Myocyte (in vitro differentiated cells): ENCODE results near the gene TSC22D3. TPM values are rescaled to one million over a fixed set of nuclear protein-coding genes. Genes with fewer than 3 reads are reported as not detected.

ENCODE experiments used
- DNase-seq: peaks from one replicate; pipeline ENCODE4 v3.0.0-alpha.2; 2012; ENCODE audit warnings: low read depth
- total RNA-seq: library from RNA; depleted of rRNA; stranded (reverse); fragments of >200 nt; gene quantifications from 2 replicates; pipeline ENCODE4 v1.2.3, GENCODE V29; 2014

TSC22D3 gene
- total RNA-seq, 1 donor from 2014 or later, result 57.1 TPM

DNA sequence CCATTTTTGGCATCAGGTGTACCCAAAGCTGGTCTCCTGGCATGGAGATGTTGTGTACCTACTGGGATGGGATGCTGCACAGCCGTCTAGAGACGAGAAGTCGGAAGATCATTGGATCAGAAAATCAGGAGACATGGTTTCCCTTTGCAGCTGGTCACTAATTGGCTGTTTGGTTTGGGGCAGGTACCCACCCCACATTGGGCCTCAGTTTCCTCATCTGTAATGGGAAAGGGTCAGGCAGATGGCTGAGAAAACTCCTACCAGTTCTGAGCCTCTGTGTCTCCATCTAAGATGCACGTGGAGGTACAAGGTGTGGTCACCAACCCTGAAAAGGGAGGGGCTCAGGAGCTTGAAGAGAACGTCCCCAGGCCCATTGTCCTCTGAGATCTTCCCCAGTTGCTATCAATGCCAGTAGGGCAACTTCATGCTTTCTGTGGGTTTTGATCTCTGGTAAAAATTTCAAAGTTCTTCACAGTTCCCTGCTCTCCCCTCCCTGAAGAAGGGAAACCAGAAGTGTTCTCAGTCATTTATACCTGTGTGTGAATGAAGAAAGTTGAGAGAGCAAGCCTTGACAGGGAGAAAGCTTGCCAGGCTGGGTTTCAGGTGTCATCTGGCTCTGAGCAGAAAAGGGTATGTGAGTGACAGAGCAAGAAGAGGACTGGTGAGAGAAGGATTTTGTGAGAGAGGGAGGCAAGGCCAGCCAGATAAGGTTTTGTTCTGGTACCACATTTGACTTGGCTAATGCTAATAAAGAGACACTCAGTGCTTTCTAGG lies 15.1 kb downstream of the TSC22D3 start:
- DNase-seq, result no peak

DNA sequence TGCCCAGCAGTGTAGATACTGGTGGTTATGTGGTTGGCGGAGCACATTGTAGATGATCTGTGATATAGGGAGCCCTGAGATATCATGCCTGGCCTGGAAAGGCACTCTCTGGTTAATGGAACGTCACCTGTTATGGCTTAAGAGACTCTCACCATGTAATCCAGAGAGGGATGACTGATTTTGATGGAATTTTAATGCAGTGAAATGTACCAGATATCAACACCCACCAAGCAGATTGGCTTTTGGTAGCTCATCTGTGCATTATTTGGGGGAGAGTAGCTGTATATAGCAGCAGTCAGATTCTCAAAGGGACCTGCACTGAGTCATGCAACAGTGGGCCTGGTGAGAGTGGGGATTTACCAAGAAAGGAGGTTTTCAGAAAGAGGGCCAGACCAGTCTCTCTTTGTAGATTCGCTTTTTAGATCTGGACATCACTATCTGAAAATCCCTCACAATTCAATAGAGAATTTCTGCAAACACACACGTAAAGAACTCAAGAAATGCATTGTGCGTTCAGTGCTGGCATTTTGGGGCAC lies 17.3 kb downstream of the TSC22D3 start:
- DNase-seq, result no peak

DNA sequence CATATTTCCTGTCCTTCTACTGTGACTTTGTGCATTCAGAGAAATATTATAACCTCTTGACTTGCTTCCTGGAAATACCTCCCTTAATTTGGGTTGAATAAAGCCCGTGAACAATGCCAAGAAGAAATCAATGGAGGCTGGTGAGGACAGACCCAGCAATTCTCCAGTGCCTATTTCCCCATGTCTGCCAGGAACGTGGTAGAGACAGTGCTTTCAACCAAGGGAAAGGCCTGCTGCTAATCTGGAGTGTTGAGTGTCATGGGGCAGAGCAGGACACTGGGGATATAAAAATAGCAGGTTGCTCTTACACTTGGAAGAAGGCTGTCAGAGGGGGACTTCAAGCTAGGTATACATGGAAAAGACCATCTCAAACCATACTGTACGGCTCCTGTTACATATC lies 19.9 kb downstream of the TSC22D3 start:
- peak; percentile 35 for DNase-seq

DNA sequence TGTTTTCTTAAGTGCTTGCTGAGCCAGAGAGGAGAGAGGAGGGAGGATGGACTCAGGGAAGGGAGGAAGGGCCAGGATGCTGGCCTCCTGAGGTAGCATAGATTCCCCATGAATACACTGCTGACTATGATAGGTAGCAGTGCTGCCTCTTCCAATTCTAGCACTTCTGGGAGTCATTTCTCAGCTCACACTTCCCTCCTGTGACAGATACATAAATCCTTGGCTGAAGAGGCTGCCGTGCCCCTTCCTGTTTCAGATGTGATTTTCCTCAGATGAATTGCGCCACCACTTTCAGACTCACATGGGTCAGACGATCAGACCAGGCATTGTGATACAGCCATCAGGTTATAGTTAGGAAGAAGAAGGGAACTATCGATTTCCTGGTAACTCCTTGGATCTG lies 22.4 kb downstream of the TSC22D3 start:
- DNase-seq, result no peak

DNA sequence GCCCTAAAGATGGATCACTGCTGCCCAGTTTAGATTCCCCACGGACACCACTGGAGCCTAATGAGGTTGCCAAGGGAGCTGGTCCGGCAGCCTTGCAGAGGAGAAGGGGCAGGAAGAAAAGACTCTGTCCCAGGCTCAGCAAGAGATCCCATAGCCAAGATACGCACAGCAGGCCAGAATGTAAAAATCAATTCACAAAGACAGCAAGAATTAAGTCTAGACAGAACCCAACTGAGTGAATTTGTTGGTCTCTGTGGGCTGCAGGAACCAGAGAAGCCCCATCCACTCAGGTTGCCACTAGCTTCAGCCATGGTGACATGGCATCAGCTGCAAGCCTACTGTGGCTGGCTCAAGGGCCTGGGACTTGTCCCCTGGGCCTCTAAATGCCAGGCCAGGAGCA lies 22.9 kb downstream of the TSC22D3 start:
- DNase-seq, result no peak

DNA sequence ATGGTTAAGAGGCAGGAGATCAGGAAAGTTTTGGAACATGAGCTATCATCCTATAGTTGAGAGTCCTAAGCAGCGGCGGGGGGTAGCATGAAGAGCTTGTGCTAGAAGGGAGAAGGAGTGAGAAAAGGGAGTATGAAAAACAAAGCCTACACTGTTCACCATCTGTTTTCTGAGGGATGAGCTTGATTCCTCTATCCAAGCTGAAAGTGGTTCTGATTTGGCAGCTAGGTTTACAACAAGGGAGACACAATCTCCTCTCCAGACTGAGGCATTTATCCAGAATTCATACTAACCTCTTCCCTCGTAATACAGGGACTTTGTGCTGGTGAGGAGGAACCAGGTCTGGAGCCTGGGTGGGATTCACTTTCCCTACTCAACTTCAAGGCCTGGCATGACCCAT lies 23.5 kb downstream of the TSC22D3 start:
- no peak for DNase-seq

DNA sequence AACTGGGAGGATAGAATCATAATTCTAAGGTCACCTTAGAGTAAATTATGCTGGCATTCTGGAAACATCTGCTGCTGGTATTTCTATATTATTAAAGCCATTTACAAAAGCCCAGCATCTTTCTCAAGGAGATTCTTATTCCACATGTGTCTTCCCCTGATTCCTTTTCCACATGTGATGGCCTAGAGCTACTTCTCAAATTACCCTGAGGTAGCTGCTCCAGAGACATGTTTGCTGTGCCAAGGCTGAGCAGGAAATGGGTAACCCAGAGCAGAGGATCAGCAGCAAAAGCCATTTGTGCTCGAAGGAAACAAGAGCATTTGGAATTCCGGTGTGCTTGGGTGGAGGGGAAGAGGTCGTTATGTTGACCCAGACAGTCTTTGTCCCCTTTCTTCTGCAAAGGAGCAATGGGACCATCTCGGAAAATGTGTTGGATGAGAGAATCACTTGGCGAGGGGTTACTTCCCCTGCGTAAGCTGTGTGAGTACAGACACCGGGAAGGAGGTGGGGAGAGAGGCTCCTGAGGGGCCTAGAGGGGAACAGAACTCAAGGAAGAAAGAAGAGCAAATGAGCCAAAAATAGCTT lies 24.6 kb downstream of the TSC22D3 start:
- DNase-seq, result no peak

DNA sequence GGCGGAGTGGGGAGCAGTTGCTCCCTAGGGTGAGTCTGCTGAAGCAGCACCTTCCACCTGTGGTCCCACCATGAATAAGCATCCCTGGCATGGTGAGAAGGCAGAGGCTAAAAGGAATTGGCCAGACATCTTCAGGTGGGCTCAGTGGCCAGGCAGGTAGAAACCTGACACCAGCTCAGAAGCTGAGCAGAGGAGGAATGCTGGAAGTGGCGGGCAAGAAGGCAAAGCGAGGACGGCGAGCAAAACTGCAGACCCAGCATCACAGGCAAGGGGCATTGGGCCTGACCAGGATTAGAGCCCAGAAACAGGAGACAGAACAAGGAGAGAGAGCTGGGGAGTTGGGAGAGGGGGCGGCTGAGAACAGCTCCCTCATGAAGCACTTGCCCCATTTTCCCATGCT lies 25.3 kb downstream of the TSC22D3 start:
- no peak for DNase-seq

DNA sequence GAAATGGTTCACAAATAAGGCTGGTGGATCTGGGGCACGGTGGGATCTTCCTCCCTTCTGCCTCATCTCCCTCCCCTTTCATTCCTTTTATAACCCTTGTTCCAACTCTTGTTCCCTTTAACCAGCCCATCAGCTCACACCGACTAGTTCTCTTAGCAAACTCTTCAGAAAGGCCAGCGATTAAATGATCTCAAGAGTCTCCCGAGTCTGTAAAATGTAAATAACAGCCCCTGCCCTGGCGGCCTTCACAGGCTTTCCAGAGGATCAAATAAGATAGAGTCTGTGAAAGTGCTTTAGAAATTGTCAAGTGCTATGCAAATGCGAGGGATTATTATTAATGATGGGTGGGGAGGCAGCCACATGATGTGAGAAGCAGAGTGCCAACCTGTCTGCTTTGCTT lies 27.1 kb downstream of the TSC22D3 start:
- no peak for DNase-seq

DNA sequence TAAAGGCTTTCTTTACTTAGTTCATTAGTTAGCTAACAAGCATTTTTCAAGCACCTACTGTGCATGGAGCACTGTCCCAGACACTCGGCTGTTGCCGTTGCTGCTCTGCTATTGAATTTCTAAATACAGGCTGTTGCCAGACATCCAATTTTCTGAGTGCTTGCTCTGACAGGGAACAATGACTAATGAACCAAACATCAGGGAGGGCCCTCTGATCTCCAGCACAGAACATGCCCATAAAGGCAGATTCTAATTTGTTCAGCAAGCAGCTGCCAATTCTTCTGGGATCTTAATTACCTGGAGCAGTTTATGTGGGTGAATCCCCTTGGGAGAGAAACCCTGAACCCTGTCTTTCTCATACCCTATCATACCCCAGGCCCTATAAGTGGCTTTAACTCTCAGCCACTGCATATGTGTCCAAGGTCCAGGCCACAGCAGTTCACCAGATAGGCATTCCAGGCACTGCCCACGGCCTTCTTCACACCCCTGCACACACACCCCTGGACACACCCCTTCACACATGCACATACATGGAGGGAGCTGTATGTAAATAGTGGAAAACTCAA lies 27.9 kb downstream of the TSC22D3 start:
- DNase-seq, result peak; percentile 72

DNA sequence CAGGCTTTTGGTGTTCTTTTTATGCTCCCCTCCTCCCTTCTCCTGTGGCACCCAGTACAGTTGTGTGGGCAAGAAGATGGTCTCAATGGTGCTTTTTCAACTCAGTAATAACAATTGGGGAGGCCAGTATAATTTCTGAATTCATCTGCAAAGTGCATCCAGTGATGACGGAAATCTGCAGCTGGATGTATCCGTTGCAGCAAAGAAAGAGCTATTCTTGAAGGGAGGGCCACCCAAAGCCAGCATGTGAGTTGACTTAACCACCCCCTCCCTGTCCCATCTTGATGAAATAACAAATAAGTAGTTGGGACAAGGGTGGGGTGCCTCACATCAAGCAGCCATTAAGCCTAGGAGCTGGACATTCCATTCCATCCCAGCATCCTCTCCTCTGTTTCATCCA lies 30.7 kb downstream of the TSC22D3 start:
- no peak for DNase-seq

DNA sequence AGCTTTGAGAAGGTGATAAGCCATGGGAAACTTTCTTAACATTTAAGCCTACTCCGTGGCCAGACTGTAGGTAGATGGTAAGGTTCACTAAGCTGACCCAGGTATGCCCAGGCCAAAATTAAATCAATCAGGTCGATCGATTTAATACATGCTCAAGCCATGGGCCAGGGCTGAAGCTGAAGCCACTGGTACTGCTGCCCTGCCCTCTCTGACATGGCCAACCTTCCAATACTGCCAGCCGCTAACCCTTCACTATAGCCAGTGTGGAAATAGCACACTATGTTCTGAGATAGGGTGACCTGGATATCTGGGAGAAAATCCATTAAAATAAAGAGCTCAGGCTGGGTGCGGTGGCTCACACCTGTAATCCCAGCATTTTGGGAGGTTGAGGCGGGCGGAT lies 31.6 kb downstream of the TSC22D3 start:
- DNase-seq, result no peak

DNA sequence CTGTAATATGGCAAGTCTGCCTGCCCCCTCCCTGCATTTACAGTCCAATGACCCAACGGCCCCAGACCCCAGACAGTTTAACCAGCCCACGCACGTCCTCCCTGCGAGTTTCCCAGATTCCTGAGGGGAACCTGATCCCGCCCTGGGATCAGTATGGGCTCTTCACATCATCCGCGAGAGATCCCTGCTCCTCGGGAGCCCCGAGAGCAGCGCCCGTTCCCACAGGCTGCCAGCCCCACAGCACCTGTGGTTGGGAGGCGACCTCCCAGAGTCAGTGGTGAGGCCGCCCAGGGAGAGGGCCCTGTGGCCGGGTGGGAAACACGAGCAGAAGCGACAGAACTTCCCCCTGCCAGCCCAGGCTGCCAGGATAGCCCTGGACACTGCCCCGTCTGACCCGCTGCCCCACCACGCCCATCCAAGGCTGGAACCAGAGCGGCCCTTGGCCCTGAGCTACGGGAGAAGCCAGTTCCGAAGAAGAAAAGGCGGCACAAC lies 32.8 kb downstream of the TSC22D3 start:
- peak; percentile 48 for DNase-seq

DNA sequence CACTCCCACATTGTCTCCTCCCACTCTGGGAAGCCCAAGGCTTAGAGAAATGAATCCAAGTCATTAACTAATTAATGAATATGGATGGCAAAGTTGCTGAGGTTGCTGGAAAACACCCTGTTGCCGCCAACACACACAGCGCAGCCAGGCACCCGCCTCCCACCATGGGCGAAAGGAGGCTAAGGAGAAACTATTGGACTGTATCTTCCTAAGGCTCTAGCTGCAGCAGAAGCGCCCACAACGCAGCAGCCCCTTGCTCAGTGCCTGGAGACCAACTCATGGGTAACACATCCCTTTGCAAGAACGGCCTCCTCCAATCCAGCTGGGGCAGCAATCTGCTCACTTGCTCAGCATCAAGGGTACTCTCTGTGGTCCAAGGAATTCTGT lies 34.2 kb downstream of the TSC22D3 start:
- no peak for DNase-seq

DNA sequence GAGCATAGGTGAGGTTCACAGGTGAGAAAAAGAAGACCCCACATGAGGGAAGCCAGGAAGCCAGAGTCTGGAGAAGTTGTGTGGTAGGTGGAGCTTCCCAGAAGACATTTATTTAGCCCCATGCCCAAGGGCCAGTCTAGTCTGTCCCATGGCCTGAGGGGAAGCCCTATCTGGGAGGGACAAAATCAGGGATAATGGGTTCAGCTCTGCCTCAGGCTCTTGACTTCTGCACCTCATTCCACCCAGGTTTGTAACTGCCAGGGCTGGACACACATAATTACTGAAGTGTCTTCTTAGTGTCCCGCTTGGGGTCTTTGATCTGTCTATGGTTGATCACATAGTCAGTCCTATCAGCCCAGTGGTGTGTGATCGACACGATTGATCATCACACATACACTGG lies 36.0 kb downstream of the TSC22D3 start:
- DNase-seq, result no peak

DNA sequence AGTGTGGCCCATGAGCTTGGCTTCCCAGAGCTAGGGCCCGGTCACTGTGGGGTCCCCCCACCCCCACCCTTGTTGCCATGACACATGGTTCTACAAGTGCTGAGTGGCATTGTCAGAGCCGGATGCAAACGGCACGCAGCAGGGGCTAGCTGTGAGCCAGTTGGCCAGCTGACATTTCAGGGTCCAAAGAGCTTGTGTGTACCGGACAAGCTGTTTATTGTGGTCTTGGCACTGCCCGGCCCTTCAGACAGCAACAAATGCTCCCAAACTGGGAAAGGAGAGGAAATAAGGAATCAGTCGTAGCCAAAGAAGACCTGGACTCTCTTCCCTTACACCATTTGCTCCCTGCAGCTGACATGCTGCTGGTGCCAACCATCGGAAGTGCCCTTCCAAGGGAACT lies 36.8 kb downstream of the TSC22D3 start:
- DNase-seq, result peak; percentile 28

DNA sequence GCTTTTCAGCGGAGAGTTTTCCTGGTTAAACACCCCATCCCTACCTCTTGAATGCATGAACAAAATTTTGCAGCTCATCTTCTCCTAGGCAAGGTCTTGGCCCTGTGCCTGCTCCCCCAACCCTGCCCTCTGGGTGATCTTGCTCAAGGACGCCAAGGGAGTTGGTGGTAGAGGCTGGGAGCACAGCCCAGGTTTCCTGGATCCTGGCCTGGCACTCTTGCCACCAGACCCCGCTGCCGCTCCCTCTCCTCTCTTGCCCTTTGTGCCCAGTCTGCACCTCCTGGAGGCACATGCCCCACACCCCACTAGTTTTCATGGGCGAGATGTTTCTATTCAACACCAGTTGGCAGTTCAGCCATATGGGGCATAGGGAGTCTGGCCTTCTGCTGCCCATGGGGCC lies 37.3 kb downstream of the TSC22D3 start:
- no peak for DNase-seq

DNA sequence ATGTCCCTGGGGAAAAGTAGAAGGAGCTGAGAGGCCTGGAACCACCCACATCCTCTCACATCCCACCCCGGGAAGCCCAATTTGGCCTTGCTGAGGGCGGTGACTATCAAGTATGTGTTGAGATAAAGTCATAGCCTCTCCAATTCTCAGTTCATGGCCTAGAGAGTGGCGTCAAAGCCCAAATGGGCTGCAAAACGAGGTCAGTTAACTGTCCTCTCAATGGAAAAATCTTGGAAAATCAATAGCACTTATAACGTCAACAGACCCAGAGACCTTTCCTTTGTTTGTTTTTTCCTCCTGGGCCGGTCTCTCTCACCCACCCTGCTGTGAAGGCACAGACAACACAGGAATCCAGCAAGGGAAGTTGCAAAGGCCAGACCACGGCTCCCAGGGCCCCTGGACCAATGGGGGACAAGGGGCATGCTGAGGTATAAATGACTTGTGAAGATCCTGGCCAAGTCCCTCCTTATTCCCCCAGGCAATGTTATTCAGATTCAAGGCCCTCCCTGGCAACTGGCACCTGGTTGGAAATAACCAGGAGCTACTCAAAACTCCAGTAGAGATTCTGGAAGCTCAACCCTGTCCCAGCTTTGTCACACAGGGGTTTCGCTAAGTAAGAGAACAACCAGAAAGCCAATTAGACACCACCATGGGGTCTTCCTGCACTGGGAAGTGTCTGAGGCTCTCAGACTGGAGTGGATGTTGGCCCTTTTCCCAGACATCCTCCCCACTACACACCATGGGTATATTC lies 38.6 kb downstream of the TSC22D3 start:
- no peak for DNase-seq

DNA sequence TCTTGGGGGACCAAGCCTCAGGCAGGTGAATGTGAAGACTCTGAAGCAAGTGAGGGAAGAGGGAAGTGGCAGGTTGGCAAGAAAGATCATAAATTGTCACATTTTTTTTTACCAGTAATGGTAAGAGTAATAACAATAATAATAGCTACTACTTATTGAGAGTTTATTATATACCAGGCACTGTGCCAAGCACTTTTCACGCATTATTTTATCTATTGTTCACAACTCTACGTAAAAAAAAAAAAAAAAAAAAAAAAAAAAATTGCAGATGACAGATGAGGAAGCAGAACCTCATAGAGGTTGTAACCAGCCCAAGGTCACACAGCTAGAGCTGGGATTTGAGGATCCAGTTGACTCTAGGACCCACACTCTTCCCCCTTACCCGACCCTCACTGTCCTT lies 40.9 kb downstream of the TSC22D3 start:
- DNase-seq, result no peak

DNA sequence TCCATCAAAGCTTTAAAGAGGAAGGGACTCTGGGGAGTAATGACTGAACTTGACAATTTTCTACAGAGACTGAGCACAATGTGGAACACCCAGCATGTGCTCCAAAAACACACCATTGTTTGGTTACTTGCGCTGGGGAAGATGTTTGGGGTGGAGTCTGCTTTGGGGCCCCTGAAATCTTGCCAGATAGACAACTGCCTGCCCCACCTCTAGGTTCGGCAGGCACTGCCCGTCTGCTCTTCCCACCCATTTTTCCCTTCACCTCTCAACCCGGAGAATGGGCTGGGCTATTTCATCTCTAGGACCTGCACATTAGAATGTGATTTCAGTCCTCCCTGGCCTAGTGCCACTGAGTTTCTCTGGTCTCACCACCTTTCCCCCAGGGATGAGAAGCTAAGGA lies 41.9 kb downstream of the TSC22D3 start:
- DNase-seq, result no peak

DNA sequence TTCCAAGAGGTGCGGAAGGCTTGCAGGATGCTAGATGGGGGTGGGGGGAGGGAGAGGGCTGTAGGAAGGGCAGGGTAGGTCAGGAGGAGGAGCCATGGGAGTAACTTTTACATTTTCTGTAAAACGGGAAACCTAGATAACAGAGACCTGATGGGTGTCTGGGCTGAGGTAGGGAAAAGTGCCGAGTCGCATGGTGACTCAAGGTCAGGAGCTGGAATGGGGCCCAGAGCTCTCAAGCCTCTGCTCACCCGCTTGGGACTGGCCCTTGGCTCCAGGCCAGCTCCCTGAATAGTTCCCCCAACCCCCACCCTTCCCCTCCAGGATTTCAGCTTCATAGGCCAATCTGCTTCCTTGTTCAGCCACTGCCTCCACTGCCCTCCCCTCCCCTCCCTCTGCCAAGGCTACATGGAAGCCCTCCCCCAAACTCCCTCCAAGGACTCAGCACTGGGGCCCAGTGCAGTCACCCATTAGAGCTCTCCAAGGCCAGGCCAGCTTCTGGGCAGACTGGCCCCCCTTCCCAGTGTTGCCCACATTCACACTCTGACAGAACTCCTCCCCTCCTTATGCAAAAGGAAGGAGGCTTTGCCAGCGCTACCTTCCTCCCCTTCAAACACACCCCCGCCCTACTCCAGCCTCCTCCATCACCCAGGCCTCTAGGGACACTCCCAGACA lies 43.6 kb downstream of the TSC22D3 start:
- DNase-seq, result peak; percentile 79
